NCI-H524 treated with DMSO at 0.1 percent for 48 hours (cell line): ENCODE results near the gene ACSM2B.
A peak's percentile ranks its signal among the peaks of the same experiment; 100 is the strongest.
"Not testable (repeated sequence)": the region's sequence is repeated elsewhere in the genome, so short reads cannot be mapped to it uniquely, and the experiment has no call there.

Source experiments
- DNase-seq: peaks from one replicate; lab custom pipeline; 2025; lab: John Stamatoyannopoulos, UW

ACSM2B gene, protein sequence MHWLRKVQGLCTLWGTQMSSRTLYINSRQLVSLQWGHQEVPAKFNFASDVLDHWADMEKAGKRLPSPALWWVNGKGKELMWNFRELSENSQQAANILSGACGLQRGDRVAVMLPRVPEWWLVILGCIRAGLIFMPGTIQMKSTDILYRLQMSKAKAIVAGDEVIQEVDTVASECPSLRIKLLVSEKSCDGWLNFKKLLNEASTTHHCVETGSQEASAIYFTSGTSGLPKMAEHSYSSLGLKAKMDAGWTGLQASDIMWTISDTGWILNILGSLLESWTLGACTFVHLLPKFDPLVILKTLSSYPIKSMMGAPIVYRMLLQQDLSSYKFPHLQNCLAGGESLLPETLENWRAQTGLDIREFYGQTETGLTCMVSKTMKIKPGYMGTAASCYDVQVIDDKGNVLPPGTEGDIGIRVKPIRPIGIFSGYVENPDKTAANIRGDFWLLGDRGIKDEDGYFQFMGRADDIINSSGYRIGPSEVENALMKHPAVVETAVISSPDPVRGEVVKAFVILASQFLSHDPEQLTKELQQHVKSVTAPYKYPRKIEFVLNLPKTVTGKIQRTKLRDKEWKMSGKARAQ

GRCh38 chr16:20576145-20576544 lies at the start of gene ACSM2B:
ACSM2B (minus strand) TSS chr16:20576367; CDS start chr16:20564845, 11,522 bp downstream.
- not testable (repeated sequence) for DNase-seq

DNA sequence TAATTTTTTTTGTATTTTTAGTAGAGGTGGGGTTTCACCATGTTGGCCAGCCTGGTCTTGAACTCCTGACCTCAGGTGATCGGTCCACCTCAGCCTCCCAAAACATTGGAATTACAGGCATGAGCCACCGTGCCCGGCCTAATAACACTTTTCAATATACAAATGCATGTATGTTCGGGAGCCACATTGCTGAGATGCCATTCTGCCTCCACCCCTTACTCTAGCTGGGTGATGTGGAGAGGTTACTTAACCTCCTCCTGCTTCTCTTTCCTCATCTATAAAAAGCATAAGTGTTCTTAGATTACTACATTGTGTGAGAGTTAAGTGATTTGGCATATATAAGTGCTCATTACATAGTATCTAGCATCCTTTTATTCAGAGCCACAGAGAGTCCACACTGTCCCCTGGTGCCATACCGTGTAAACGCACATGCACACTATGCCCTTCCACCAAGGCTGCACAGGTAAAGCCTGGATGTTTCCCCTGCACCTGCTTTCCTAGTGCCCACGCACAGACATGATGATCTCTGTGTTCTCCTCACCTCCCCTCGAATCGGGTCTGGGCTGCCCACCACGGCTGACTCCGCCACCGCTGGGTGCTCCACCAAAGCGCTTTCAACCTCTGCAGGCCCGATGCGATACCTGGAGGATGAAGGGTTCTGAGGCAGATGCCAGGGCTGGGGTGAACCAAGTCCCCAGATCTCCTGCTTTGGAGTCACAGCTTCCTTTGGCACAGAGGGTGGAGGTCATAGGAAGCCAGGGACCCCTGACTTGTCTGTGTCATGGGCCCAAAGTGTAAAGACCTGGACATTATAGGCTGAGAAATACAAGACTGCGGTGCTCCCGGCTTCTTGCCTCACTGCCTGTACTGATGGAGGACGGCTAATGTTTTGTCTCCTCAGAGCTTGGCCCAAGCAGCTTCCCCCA lies 49.0 kb upstream of the ACSM2B start:
- no peak for DNase-seq

- DNase-seq: no peak
Measured at GRCh38 chr16:20624205-20624604, 48.0 kb upstream of the ACSM2B start.

DNA sequence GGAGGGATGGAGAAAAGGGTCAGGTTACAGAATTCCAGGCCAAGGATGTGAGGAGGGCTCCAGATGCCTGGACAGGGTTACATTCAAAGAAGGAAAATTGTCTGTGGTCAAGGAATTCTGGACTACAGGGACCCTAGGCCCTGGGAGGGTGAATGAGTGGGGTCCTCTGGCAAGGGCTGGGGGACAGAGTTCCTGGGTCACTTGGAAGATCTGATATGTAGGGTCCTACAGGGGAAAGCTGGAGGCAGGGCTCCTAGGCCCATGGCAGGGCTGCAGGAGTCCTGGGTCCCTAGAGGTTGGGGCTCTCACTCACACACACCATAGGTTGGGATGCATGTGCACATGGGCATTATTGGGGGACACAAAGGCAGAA lies 46.3 kb upstream of the ACSM2B start:
- no peak for DNase-seq

DNA sequence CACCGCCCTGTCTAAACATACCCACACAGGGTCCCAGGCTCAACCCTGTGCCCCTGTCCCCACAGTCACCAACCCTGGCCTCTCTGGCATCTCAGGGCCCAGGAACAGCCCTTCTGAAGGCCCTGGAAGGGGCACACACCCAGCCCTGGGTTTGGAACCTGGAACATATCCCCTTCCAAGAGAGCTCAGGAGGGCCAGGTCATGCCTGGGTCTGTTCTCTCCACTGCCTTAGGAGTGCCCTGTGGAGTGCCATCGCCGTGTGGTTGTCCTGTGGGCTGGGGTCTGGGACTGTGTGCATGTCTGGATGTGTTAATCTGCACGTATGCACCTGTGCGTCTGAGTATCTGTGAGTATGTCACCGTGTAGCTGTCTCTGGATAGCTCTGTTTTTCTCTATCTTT lies 45.2 kb upstream of the ACSM2B start:
- no peak for DNase-seq

DNA sequence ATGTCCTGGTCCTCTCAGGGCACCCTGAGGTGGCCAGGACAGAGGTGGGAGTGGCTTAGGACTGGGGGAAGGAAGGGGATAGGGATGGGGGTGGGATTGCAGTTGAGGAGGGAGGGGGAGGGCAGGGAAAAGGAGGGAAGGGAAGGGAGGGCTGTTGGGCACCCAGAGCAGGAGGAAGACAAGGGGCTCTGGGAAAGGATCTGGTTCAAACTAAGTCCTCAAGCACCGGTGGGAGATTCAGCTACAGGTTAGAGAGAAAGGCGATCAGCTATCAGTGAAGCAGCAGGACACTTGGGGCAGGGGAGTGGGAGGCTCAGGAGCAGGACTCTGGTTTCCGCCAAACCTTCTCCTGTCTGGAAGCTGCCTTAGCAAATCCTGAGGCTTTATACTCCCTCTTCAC lies 44.6 kb upstream of the ACSM2B start:
- no peak for DNase-seq

DNA sequence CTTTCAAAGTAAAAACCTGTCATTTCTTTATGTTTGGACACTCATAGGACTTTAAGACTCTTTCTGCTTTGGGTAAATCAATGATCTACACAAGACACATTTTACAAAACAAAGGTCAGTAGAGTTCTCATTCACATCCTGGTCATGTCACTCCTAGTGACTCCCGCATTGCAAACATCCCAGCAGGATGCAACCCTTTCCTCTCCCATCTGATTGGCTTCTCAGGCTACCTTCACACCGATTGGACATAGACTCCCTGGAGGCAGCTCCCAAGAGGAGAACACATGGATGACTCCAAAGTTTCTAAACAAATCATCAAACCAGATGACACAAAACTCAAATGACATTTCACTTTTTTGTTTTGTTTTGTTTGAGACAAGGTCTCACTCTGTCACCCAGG lies 43.8 kb upstream of the ACSM2B start:
- no peak for DNase-seq

DNA sequence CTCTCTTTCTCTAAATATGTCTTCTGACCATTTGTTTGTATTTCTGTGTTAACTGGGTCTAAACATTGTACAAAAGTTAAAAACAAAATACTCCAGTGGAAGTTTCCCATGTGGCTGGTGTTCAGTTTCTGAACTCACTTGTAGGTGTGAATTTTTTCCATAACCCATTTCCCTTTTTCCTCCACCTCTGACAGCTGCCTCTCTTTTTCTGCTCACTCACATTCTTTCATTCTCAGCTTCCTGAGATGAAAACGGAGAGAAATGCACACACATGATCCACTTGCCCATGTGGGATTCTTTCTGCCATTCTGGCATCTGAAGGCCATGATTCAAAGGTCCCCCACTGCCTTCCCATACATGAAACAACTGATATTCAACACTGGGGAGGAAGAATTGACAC lies 41.1 kb upstream of the ACSM2B start:
- DNase-seq: no peak

DNA sequence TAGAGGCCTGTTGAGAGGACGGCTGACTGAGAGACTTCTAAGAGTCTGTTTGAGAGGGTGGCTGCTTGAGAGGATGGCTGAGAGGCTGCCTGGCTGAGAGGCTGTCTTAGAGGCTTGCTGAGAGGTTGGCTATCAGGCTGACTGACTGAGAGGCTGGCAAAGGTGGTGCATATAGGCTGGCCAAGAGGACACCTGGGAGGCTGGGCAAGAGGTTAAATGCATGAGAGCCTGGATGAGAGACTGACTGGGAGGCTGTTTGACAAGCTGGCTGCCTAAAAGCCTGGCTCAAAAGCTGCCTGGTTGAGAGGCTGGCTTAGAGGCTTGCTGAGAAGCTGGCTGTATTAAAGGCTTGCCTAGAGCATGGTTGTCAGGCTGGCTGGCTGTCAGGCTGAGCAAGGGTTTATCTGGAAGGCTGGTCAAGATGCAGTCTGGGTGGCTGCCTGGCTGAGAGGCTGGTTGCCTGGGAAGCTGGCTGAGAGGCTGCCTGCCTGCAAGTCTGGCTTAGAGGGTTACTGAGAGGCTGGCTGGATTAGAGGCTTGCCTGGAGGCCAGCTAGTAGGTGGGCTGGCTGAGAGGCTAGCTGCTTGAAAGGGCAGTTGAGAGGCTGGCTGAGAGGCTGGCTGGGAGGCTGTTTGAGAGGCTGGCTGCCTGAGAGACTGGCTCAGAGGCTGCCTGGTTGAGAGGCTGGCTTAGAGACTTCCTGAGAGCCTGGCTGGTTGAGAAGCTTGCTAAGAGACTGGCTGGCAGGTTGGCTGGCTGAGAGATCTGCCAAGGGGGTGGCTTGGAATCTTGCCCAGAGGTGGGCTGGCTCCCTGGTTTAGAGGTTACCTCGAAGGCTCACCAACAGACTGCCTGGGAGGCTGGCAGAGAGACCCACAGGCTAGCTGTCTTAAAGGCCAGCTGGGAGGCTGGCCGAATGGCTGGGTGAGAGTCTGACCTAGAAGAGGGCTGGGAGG lies 38.3 kb upstream of the ACSM2B start:
- no peak for DNase-seq

DNA sequence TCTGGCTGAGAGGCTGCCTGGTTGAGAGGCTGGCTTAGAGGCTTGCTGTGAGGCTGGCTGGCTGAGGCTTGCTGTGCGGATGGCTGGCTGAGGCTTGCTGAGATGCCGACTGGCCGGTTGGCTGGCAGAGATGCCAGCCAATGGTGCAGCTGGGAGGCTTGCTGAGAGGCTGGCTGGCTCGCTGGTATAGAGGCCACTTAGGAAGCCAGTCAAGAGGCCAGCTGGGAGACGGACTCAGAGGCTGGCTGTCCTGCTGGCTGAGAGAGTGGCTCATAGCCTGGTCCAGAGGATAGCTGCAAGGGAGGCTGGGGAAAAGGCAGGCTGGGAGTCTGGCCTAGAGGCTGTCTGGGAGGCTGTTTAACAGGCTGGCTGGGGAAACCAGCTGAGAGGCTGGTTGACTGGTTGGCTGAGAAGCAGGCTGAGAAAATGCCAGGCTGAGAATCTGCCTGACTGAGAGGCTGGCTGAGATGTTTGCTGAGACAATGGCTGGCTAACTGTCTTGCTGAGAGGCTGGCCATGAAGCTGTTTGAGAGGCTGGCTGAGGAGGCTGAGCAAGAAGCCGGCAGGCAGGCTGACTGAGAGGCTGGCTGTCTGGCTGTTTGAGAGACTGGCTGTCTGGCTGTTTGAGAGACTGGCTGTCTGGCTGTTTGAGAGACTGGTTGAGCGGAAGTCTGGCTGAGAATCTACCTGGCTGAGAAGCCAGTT lies 37.5 kb upstream of the ACSM2B start:
- no peak for DNase-seq

GRCh38 chr16:20612551-20613480 lies 36.6 kb upstream of the ACSM2B start:
- peak; percentile 88 for DNase-seq

GRCh38 chr16:20611975-20612481 lies 35.9 kb upstream of the ACSM2B start:
- DNase-seq: peak; percentile 92

GRCh38 chr16:20611350-20611902 lies 35.3 kb upstream of the ACSM2B start:
- DNase-seq: peak; percentile 94

DNA sequence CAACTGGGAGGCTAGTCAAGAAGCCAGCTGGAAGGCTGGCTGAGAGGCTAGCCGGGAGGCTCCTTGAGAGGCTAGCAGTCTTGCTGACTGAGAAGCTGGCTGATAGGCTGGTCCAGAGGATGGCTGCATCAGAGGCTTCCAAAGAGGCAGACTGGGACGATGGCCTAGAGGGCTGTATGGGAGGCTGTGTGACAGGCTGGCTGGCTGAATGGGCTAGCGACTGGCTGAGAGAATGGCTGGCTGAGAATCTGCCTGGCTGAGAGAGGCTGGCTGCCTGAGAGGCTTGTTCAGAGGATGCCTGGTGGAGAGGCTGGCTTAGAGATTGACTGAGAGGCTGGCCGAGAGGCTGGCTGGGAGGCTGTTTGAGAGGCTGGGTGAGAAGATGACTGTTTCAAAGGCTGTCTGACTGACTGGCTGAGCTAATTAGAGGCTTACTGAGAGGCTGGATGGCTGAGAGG lies 34.8 kb upstream of the ACSM2B start:
- no peak for DNase-seq

DNA sequence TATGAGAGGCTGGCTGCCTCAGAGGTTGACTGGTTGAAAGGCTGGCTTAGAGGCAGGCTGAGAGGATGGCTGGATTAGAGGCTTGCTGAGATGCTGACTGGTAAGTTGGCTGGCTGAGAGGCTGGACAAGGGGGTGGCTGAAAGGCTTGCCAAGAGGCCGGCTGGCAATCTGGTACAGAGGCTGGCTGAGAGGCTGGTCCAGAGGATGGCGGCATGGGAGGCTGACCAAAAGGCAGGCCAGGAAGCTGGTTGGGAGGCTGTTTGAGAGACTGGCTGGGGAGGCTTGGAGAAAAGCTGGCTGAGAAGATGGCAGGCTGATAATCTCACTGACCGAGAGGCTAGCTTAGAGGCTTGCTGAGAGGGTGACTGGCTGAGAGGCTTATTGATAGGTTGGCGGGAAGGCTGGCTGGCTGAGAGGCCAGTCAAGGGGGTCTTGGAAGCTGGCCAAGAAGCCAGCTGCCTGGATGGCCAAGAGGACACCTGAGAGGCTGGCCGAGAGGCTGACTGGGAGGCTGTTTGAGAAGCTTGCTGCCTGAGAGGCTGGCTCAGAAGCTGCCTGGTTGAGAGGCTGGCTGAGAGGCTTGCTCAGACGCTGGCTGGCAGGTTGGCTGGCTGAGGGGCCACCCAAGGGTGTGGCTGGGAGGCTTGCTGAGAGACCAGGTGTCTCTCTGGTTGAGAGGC lies 34.2 kb upstream of the ACSM2B start:
- DNase-seq: peak; percentile 98

GRCh38 chr16:20602205-20602604 lies 26.0 kb upstream of the ACSM2B start:
- not testable (repeated sequence) for DNase-seq

DNA sequence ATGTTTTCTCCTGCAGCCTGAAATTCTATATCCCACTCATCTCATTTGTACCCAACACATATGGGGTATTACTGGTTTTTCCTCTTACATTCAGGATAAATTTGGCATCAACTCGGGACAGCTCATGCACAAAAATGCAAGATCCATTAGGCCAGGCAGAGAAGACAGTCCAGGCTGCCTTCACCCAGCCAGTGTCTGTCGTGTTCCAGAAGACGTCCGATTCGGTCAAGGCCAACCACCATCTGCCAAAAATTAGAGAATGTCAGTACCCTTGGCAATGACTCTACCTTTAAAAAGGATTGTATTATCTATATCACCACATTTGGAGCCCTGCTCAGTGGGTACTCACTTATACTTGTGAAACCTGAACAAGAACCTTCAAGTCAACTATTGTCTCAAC lies 23.3 kb upstream of the ACSM2B start:
- DNase-seq: not testable (repeated sequence)

DNA sequence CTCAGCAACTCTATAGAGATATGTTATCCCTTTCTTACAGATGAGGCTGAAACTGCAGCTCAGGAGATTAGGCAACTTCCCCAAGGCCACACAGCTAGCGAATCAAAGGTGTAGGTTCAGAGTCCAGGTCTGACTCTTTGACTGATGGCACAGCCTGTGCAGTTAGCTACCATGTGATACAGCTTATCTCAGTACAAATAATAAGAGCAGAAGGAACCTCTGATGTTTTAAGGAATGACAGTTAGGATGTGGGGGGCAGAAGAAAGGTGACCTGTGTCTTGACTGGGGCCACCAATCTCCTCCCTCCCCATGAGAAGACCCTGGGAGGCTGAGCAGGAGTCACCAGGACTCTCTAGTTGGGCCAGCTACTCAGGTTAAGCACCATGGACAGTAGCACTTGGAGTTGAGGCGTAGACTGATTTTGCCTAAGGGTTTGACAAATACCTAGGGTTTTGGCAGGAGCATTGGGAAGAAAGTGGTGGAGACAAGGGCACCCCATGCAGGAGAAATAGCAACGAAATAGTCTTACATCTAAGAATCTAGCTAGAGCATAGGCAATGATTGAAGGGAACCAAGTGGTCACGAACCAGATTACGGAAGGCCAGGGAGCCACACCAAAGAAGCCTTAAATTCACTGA lies 22.8 kb upstream of the ACSM2B start:
- no peak for DNase-seq
